ENCODE results near the gene CACNA1E.

The CACNA1E gene

DNA sequence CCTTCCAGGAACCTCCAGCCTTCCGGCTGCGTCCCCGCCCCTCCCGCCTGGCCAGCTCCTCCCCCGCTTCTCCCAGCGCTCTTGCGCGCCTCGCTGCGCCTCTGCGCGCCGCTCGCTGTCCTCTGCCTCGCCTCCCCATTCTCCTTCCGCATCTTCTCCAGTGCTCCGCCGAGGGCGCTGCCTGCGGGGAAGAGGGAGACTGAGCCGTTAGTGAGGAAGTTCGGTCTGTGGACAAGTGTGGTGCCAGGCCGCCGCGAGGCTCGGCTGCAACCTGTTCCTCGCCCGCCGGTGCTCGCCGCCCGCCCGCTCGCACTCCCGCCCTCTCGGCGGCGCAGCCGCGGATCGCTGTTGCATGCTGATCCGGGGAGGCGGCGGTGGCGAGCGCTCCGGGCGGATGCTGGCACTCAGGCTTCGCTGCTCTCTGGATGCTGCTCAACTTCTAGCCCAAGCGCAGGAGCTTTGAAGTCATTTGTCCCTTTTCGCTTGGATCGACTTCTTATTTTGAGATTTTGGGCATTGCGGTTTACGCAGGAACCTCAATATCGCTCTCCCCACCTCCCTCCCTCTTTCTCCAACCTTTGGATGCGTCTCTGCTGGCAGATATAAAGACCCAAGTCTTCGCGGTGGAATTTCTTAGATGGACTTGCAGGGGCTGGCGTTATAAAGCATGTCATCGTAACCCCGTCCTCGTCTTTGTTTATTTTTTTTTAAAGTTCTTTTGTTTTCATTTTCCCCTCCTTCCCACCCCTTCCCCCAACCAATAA, 614 bp upstream of the CACNA1E start:
- H4K8ac ChIP-seq (ENCODE audit: low read depth, low read length): no peak overlapping the region
- WGBS (ENCODE audit: extremely low coverage, insufficient coverage, insufficient read length): no CpG with 5 or more reads among the region's 62 CpGs
- H2BK5ac ChIP-seq (ENCODE audit: low read depth, low read length, poor library complexity): no peak overlapping the region
- H3K79me2 ChIP-seq (ENCODE audit: control insufficient read depth, insufficient read depth, low read length, poor library complexity): no peaks in the 10 kb centered on the region
- peak; percentile 48 to 65 for DNase-seq
- no peak overlapping the region for H3K14ac ChIP-seq (ENCODE audit: low read length)
- H2BK12ac ChIP-seq (ENCODE audit: low read length): no peak overlapping the region
- H4K91ac ChIP-seq (ENCODE audit: low read depth, low read length): no peak overlapping the region
- H3K9me3 ChIP-seq (ENCODE audit: insufficient read depth, low read depth, low read length): peaks cover 7% of the 10 kb centered on the region
- H3K4ac ChIP-seq (ENCODE audit: low read depth, low read length): no peak overlapping the region
- H2AFZ ChIP-seq (ENCODE audit: insufficient read depth, low read length, poor library complexity): peak overlapping the region; percentile 56
- H3K4me2 ChIP-seq (ENCODE audit: low read length): peak overlapping the region; percentile 54
- no peaks in the 10 kb centered on the region for H3K79me1 ChIP-seq (ENCODE audit: low read length)
- no peak overlapping the region for H3K27ac ChIP-seq (ENCODE audit: low read depth, low read length)
- no peak overlapping the region for H2AK5ac ChIP-seq (ENCODE audit: low read length)
- no peak overlapping the region for H3K18ac ChIP-seq (ENCODE audit: low read length)
- H3K36me3 ChIP-seq (ENCODE audit: control insufficient read depth in 1 of 2, insufficient read depth in 2 of 2, low read length in 2 of 2): no peaks in the 10 kb centered on the region
- no peak overlapping the region for H4K12ac ChIP-seq (ENCODE audit: low read depth, low read length)
- peaks cover 53% of the 10 kb centered on the region for H3K27me3 ChIP-seq (ENCODE audit: insufficient read depth, low read length)
- H3K9ac ChIP-seq (ENCODE audit: low read length): no peak overlapping the region
- H2BK120ac ChIP-seq (ENCODE audit: insufficient read depth, low read length, poor library complexity): no peak overlapping the region
- H3K4me1 ChIP-seq (ENCODE audit: control insufficient read depth in 1 of 2, insufficient read depth in 2 of 2, low read length in 2 of 2): peaks cover 8 to 10% of the 10 kb centered on the region in 2 experiments
- peak overlapping the region; percentile 11 for H3K4me3 ChIP-seq (ENCODE audit: low read depth, low read length)
- H3K23ac ChIP-seq (ENCODE audit: low read length): no peak overlapping the region

DNA sequence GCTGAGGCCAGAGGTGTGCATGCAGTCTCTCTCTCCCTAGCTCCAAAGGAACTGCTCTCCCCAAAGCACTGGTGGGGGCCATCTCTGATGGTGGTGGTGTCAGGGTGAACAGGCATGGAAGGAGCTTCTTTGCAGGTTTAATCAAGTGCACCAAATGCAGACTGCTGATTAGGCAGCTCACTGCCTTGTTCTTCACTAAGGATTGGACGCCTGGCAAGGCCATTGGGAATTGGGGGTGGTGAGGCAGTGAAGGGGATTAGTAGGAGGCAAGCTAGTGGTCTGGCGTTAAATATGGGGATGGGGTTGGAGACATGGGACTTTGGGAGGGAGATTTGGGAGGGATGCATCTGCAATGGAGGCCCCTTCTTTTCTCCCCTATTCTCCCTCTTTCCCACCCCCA, 1.5 kb downstream of the CACNA1E start:
- H3K9me3 ChIP-seq (ENCODE audit: insufficient read depth, low read depth, low read length): peaks cover 7% of the 10 kb centered on the region
- H3K36me3 ChIP-seq (ENCODE audit: control insufficient read depth in 1 of 2, insufficient read depth in 2 of 2, low read length in 2 of 2): no peaks in the 10 kb centered on the region
- peaks cover 8 to 10% of the 10 kb centered on the region in 2 experiments for H3K4me1 ChIP-seq (ENCODE audit: control insufficient read depth in 1 of 2, insufficient read depth in 2 of 2, low read length in 2 of 2)
- H3K27me3 ChIP-seq (ENCODE audit: insufficient read depth, low read length): peaks cover 53% of the 10 kb centered on the region
- H3K4me3 ChIP-seq (ENCODE audit: low read depth, low read length): no peak overlapping the region
- H3K4ac ChIP-seq (ENCODE audit: low read depth, low read length): no peak overlapping the region
- H3K9ac ChIP-seq (ENCODE audit: low read length): no peak overlapping the region
- no peak overlapping the region for H4K91ac ChIP-seq (ENCODE audit: low read depth, low read length)
- H3K23ac ChIP-seq (ENCODE audit: low read length): no peak overlapping the region
- no peak overlapping the region for H3K27ac ChIP-seq (ENCODE audit: low read depth, low read length)
- DNase-seq: no peak
- H2AK5ac ChIP-seq (ENCODE audit: low read length): no peak overlapping the region
- no peak overlapping the region for H4K8ac ChIP-seq (ENCODE audit: low read depth, low read length)
- H3K79me1 ChIP-seq (ENCODE audit: low read length): no peaks in the 10 kb centered on the region
- no CpG with 5 or more reads among the region's 2 CpGs for WGBS (ENCODE audit: extremely low coverage, insufficient coverage, insufficient read length)
- H3K14ac ChIP-seq (ENCODE audit: low read length): no peak overlapping the region
- H3K79me2 ChIP-seq (ENCODE audit: control insufficient read depth, insufficient read depth, low read length, poor library complexity): no peaks in the 10 kb centered on the region
- H2AFZ ChIP-seq (ENCODE audit: insufficient read depth, low read length, poor library complexity): no peak overlapping the region
- no peak overlapping the region for H2BK5ac ChIP-seq (ENCODE audit: low read depth, low read length, poor library complexity)
- H3K4me2 ChIP-seq (ENCODE audit: low read length): no peak overlapping the region
- H4K12ac ChIP-seq (ENCODE audit: low read depth, low read length): no peak overlapping the region
- no peak overlapping the region for H2BK120ac ChIP-seq (ENCODE audit: insufficient read depth, low read length, poor library complexity)
- H3K18ac ChIP-seq (ENCODE audit: low read length): no peak overlapping the region
- H2BK12ac ChIP-seq (ENCODE audit: low read length): no peak overlapping the region

DNA sequence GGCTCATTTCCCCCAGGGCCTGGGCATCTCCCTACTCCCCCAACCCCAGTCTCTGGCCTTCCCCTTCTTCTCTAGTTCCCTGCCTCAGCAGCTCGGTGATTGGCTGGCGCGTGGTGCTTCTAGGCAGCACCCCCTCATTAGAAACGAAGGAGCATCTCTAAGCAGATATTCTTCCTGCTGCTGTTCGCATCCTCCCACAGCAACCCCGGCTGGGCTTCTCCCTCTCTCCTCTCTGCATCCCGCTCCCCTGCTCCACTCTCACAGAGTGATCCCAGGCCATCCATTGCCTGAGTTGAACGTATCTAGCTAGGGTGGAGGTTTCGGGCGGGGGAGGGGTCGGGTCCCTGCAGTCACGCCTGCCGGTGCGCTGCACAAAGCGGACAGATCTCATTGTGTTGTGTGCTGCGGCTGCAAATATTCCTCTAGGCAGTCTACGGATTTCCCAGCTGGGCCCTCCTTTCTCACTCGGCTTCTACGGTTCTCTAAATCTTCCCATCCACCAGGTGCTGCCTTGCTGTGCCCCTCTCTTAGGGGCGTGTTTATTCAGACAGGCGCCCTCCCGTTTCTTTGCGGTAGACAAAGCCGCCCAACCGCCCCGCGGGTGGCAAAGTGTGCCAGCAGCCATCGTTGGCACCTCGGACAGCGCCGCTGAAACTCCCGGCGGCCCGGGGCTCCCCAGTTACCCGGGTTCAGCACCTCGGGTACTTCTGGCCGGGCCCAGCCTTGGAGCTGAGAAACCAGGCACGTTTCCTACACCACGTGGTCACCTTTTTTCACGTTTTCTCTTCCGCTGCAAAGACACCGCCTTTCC, 2.2 kb downstream of the CACNA1E start:
- H3K14ac ChIP-seq (ENCODE audit: low read length): no peak overlapping the region
- H3K79me2 ChIP-seq (ENCODE audit: control insufficient read depth, insufficient read depth, low read length, poor library complexity): no peaks in the 10 kb centered on the region
- H3K27ac ChIP-seq (ENCODE audit: low read depth, low read length): no peak overlapping the region
- no peak overlapping the region for H3K4me2 ChIP-seq (ENCODE audit: low read length)
- H2BK5ac ChIP-seq (ENCODE audit: low read depth, low read length, poor library complexity): no peak overlapping the region
- no peak overlapping the region for H3K4me3 ChIP-seq (ENCODE audit: low read depth, low read length)
- no peak overlapping the region for H3K9ac ChIP-seq (ENCODE audit: low read length)
- peaks cover 53% of the 10 kb centered on the region for H3K27me3 ChIP-seq (ENCODE audit: insufficient read depth, low read length)
- no peaks in the 10 kb centered on the region for H3K79me1 ChIP-seq (ENCODE audit: low read length)
- H2BK120ac ChIP-seq (ENCODE audit: insufficient read depth, low read length, poor library complexity): no peak overlapping the region
- no peak overlapping the region for H2AK5ac ChIP-seq (ENCODE audit: low read length)
- H4K12ac ChIP-seq (ENCODE audit: low read depth, low read length): no peak overlapping the region
- H3K4ac ChIP-seq (ENCODE audit: low read depth, low read length): no peak overlapping the region
- H2BK12ac ChIP-seq (ENCODE audit: low read length): no peak overlapping the region
- H2AFZ ChIP-seq (ENCODE audit: insufficient read depth, low read length, poor library complexity): no peak overlapping the region
- no peaks in the 10 kb centered on the region for H3K36me3 ChIP-seq (ENCODE audit: control insufficient read depth in 1 of 2, insufficient read depth in 2 of 2, low read length in 2 of 2)
- DNase-seq: no peak
- peaks cover 7% of the 10 kb centered on the region for H3K9me3 ChIP-seq (ENCODE audit: insufficient read depth, low read depth, low read length)
- WGBS (ENCODE audit: extremely low coverage, insufficient coverage, insufficient read length): no CpG with 5 or more reads among the region's 42 CpGs
- no peak overlapping the region for H3K23ac ChIP-seq (ENCODE audit: low read length)
- no peak overlapping the region for H4K91ac ChIP-seq (ENCODE audit: low read depth, low read length)
- no peak overlapping the region for H3K18ac ChIP-seq (ENCODE audit: low read length)
- no peak overlapping the region for H4K8ac ChIP-seq (ENCODE audit: low read depth, low read length)
- peaks cover 8 to 10% of the 10 kb centered on the region in 2 experiments for H3K4me1 ChIP-seq (ENCODE audit: control insufficient read depth in 1 of 2, insufficient read depth in 2 of 2, low read length in 2 of 2)

DNA sequence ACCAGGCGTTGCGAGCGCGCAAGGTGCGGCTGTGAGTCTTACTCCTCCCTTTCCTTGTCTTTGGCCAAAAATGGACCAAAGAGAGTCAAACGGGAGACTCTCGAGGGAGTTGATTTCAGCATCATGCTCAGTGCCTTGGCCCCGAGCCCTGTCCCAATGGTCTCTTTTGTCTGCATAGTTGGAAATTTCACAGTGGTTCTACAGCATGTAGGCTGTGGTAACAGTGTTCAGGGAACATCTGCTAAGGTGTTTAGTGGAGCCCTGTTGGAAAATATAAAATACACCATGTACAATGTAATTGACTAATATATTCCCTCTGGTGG, 2.7 kb downstream of the CACNA1E start:
- Histone ChIP-seq H3K79me2 (ENCODE audit: control insufficient read depth, insufficient read depth, low read length, poor library complexity) (no peaks in the 10 kb centered on the region), H4K12ac (ENCODE audit: low read depth, low read length) (no peak overlapping the region), H2BK5ac (ENCODE audit: low read depth, low read length, poor library complexity) (no peak overlapping the region), H3K14ac (ENCODE audit: low read length) (no peak overlapping the region), H3K4ac (ENCODE audit: low read depth, low read length) (no peak overlapping the region), H2BK120ac (ENCODE audit: insufficient read depth, low read length, poor library complexity) (no peak overlapping the region), H3K23ac (ENCODE audit: low read length) (no peak overlapping the region), H3K27me3 (ENCODE audit: insufficient read depth, low read length) (peaks cover 53% of the 10 kb centered on the region), H3K27ac (ENCODE audit: low read depth, low read length) (no peak overlapping the region), H3K36me3 (ENCODE audit: control insufficient read depth in 1 of 2, insufficient read depth in 2 of 2, low read length in 2 of 2) (no peaks in the 10 kb centered on the region), H4K8ac (ENCODE audit: low read depth, low read length) (no peak overlapping the region), H3K9ac (ENCODE audit: low read length) (no peak overlapping the region), H2BK12ac (ENCODE audit: low read length) (no peak overlapping the region), H3K4me3 (ENCODE audit: low read depth, low read length) (no peak overlapping the region), H3K4me2 (ENCODE audit: low read length) (no peak overlapping the region), H3K79me1 (ENCODE audit: low read length) (no peaks in the 10 kb centered on the region), H3K9me3 (ENCODE audit: insufficient read depth, low read depth, low read length) (peaks cover 7% of the 10 kb centered on the region), H2AFZ (ENCODE audit: insufficient read depth, low read length, poor library complexity) (no peak overlapping the region), H2AK5ac (ENCODE audit: low read length) (no peak overlapping the region), H3K18ac (ENCODE audit: low read length) (no peak overlapping the region), H3K4me1 (ENCODE audit: control insufficient read depth in 1 of 2, insufficient read depth in 2 of 2, low read length in 2 of 2) (peaks cover 8 to 10% of the 10 kb centered on the region in 2 experiments), H4K91ac (ENCODE audit: low read depth, low read length) (no peak overlapping the region)
- whole genome bisulfite sequencing (ENCODE audit: extremely low coverage, insufficient coverage, insufficient read length): no CpG with 5 or more reads among the region's 8 CpGs
- no peak for DNase-seq
